Activated CD8-positive, alpha-beta T cell treated with anti-CD3 and anti-CD28 coated beads for 36 hours (primary cell): Measurements from ENCODE around the gene SEC16B. TPM values are rescaled to one million over a fixed set of nuclear protein-coding genes. Genes with fewer than 3 reads are reported as not detected.

Source experiments
- ATAC-seq: fragments of 200-7000 bp; cut with Tn5 transposase; one replicate; pipeline ENCODE4 v1.10.0; 2021; ENCODE audit warnings: mild to moderate bottlenecking, moderate library complexity
- CTCF ChIA-PET: fragments of 350-600 bp; sonication (Branson Sonifier 250); formaldehyde crosslinking; loops from one replicate; lab custom pipeline; 2021; ENCODE audit warnings: antibody characterized with exemption; lab: Charles Lee
- POLR2A ChIA-PET: fragments of 350-600 bp; sonication (Branson Sonifier 250); formaldehyde crosslinking; loops from one replicate; lab custom pipeline; 2021; ENCODE audit warnings: antibody characterized with exemption; lab: Charles Lee
- DNase-seq: peaks from one replicate; pipeline ENCODE4 v3.0.0-alpha.2; 2020
- H3K27ac Mint-ChIP-seq: one replicate; pipeline ENCODE4 v1.8.0; 2021; ENCODE audit warnings: mild to moderate bottlenecking, mixed read lengths
- H3K27me3 Mint-ChIP-seq: one replicate; pipeline ENCODE4 v1.8.0; 2021; ENCODE audit warnings: mixed read lengths
- H3K36me3 Mint-ChIP-seq: one replicate; pipeline ENCODE4 v1.8.0; 2021; ENCODE audit warnings: low read depth, mixed read lengths
- H3K4me1 Mint-ChIP-seq: one replicate; pipeline ENCODE4 v1.8.0; 2021; ENCODE audit warnings: low read depth, mixed read lengths
- H3K4me3 Mint-ChIP-seq: one replicate; pipeline ENCODE4 v1.8.0; 2021; ENCODE audit warnings: mild to moderate bottlenecking, moderate library complexity, mixed read lengths
- H3K9me3 Mint-ChIP-seq: one replicate; pipeline ENCODE4 v1.8.0; 2021; ENCODE audit warnings: mixed read lengths
- CTCF ChIP-seq: fragments of 200-600 bp; IDR thresholded peaks from one replicate; pipeline ENCODE4 v1.8.0; 2022; ENCODE audit warnings: antibody characterized with exemption, mild to moderate bottlenecking
- intact Hi-C: fragments of 100-400 bp; cut with micrococcal nuclease; formaldehyde crosslinking; loops from one replicate; pipeline ENCODE4 v1.10.0; 2022
- total RNA-seq, 2 experiments: library from RNA; stranded (reverse); gene quantifications; one replicate each; pipeline ENCODE4 v1.2.3, GENCODE V29; 2021

SEC16B gene
- total RNA-seq, 2 experiments from 2014 or later = not detected

- CTCF ChIA-PET = no interaction called here
- no peak for TF ChIP-seq CTCF
- no peak for DNase-seq
- Mint-ChIP-seq H3K27me3 (no peaks in the 10 kb centered on the region), H3K27ac (no peak overlapping the region), H3K4me3 (no peak overlapping the region), H3K4me1 (no peaks in the 10 kb centered on the region), H3K36me3 (no peaks in the 10 kb centered on the region), H3K9me3 (peaks cover 3% of the 10 kb centered on the region)
- POLR2A ChIA-PET = no interaction called here
- intact Hi-C loops = no loop called here
- ATAC-seq = no peak
Measured at GRCh38 chr1:177973585-177973984, 3.7 kb upstream of the SEC16B start.

- Mint-ChIP-seq H3K9me3 (peaks cover 3% of the 10 kb centered on the region), H3K4me1 (no peaks in the 10 kb centered on the region), H3K27me3 (no peaks in the 10 kb centered on the region), H3K27ac (no peak overlapping the region), H3K36me3 (no peaks in the 10 kb centered on the region), H3K4me3 (no peak overlapping the region)
- DNase-seq = no peak
- ChIA-PET POLR2A (no interaction called here), CTCF (no interaction called here)
- intact Hi-C loops = no loop called here
- ATAC-seq = no peak
- TF ChIP-seq CTCF = no peak
Measured at GRCh38 chr1:177969109-177969508, 749 bp downstream of the SEC16B start.

- Mint-ChIP-seq H3K36me3 (no peaks in the 10 kb centered on the region), H3K4me1 (no peaks in the 10 kb centered on the region), H3K9me3 (peaks cover 2% of the 10 kb centered on the region), H3K4me3 (no peak overlapping the region), H3K27ac (no peak overlapping the region), H3K27me3 (no peaks in the 10 kb centered on the region)
- ATAC-seq (no peak), DNase-seq (no peak)
- intact Hi-C loops = no loop called here
- ChIA-PET POLR2A (no interaction called here), CTCF (no interaction called here)
- TF ChIP-seq CTCF = no peak
Measured at GRCh38 chr1:177966199-177966598, 3.7 kb downstream of the SEC16B start.

- intact Hi-C loops = no loop called here
- Mint-ChIP-seq H3K4me1 (no peaks in the 10 kb centered on the region), H3K9me3 (peaks cover 2% of the 10 kb centered on the region), H3K27me3 (no peaks in the 10 kb centered on the region), H3K4me3 (no peak overlapping the region), H3K36me3 (no peaks in the 10 kb centered on the region), H3K27ac (no peak overlapping the region)
- no peak for ATAC-seq
- POLR2A ChIA-PET = no interaction called here
- CTCF ChIA-PET = interaction anchor here (0.6 kb wide), 1 partner anchor 293 kb away, joined by 3 read pairs; no protein-coding TSS in a partner anchor
- TF ChIP-seq CTCF = no peak
- DNase-seq = no peak
Measured at GRCh38 chr1:177965293-177965692, 4.6 kb downstream of the SEC16B start.

GRCh38 chr1:177964336-177964735, 5.5 kb downstream of the SEC16B start:
- Mint-ChIP-seq H3K27me3 (no peaks in the 10 kb centered on the region), H3K4me1 (no peaks in the 10 kb centered on the region), H3K27ac (no peak overlapping the region), H3K4me3 (no peak overlapping the region), H3K9me3 (peaks cover 2% of the 10 kb centered on the region), H3K36me3 (no peaks in the 10 kb centered on the region)
- ChIA-PET POLR2A (no interaction called here), CTCF (no interaction called here)
- ATAC-seq (no peak), DNase-seq (no peak)
- no peak for TF ChIP-seq CTCF
- intact Hi-C loops = no loop called here
